Trophoblast cell (in vitro differentiated cells and primary cell): Measurements from ENCODE around the gene LTBR.
A peak's percentile ranks its signal among the peaks of the same experiment; 100 is the strongest.

ENCODE experiments used
- DNase-seq, 2 donors: peaks; one replicate each; pipeline ENCODE4 v3.0.0-alpha.2; 2016
- H2AFZ ChIP-seq: 2 replicates; pipeline ENCODE4 v1.6.1; 2013; ENCODE audit warnings: low read length, moderate library complexity, mild to moderate bottlenecking; ENCODE audit not compliant: insufficient read depth, poor library complexity
- H2AK5ac ChIP-seq: 2 replicates; pipeline ENCODE4 v1.6.1; 2013; ENCODE audit warnings: mild to moderate bottlenecking, low read length
- H2BK120ac ChIP-seq: 2 replicates; pipeline ENCODE4 v1.6.1; 2013; ENCODE audit warnings: low read length, mild to moderate bottlenecking, moderate library complexity; ENCODE audit not compliant: insufficient read depth, poor library complexity
- H2BK12ac ChIP-seq: 2 replicates; pipeline ENCODE4 v1.6.1; 2013; ENCODE audit warnings: mild to moderate bottlenecking, low read length, moderate library complexity
- H2BK5ac ChIP-seq: 2 replicates; pipeline ENCODE4 v1.6.1; 2013; ENCODE audit warnings: low read length, low read depth, moderate library complexity, mild to moderate bottlenecking; ENCODE audit not compliant: poor library complexity
- H3K14ac ChIP-seq: 2 replicates; pipeline ENCODE4 v1.6.1; 2013; ENCODE audit warnings: mild to moderate bottlenecking, low read length
- H3K18ac ChIP-seq: 2 replicates; pipeline ENCODE4 v1.6.1; 2013; ENCODE audit warnings: mild to moderate bottlenecking, low read length
- H3K23ac ChIP-seq: 2 replicates; pipeline ENCODE4 v1.6.1; 2013; ENCODE audit warnings: low read length
- H3K27ac ChIP-seq: 2 replicates; pipeline ENCODE4 v1.5.1; 2013; ENCODE audit warnings: low read depth, mild to moderate bottlenecking, inconsistent platforms, low read length, moderate library complexity
- H3K27me3 ChIP-seq: 2 replicates; pipeline ENCODE4 v1.6.1; 2013; ENCODE audit warnings: inconsistent platforms, mild to moderate bottlenecking, low read length, moderate library complexity; ENCODE audit not compliant: insufficient read depth
- H3K36me3 ChIP-seq, 2 experiments: 1 replicate in 1 of 2; 2 replicates in 1 of 2; pipeline ENCODE4 v1.6.1; 2013; ENCODE audit warnings: low read length in 2 of 2, mild to moderate bottlenecking in 2 of 2, moderate library complexity in 1 of 2; ENCODE audit not compliant: insufficient read depth in 2 of 2, control insufficient read depth in 1 of 2
- H3K4ac ChIP-seq: 2 replicates; pipeline ENCODE4 v1.6.1; 2013; ENCODE audit warnings: low read depth, mild to moderate bottlenecking, low read length, moderate library complexity
- H3K4me1 ChIP-seq, 2 experiments: 1 replicate in 1 of 2; 2 replicates in 1 of 2; pipeline ENCODE4 v1.6.1; 2013; ENCODE audit warnings: low read length in 2 of 2, mild to moderate bottlenecking in 2 of 2, moderate library complexity in 1 of 2; ENCODE audit not compliant: insufficient read depth in 2 of 2, control insufficient read depth in 1 of 2
- H3K4me2 ChIP-seq: 2 replicates; pipeline ENCODE4 v1.6.1; 2013; ENCODE audit warnings: inconsistent platforms, mild to moderate bottlenecking, low read length, moderate library complexity
- H3K4me3 ChIP-seq: 2 replicates; pipeline ENCODE4 v1.5.1; 2013; ENCODE audit warnings: mild to moderate bottlenecking, low read depth, low read length, inconsistent platforms
- H3K79me1 ChIP-seq: one replicate; pipeline ENCODE4 v1.6.1; 2013; ENCODE audit warnings: low read length
- H3K79me2 ChIP-seq: 2 replicates; pipeline ENCODE4 v1.6.1; 2013; ENCODE audit warnings: low read length, mild to moderate bottlenecking; ENCODE audit not compliant: control insufficient read depth, insufficient read depth, poor library complexity
- H3K9ac ChIP-seq: 2 replicates; pipeline ENCODE4 v1.6.1; 2013; ENCODE audit warnings: mild to moderate bottlenecking, low read length
- H3K9me3 ChIP-seq: 2 replicates; pipeline ENCODE4 v1.6.1; 2013; ENCODE audit warnings: low read depth, mild to moderate bottlenecking, control low read depth, inconsistent platforms, low read length; ENCODE audit not compliant: insufficient read depth
- H4K12ac ChIP-seq: 2 replicates; pipeline ENCODE4 v1.6.1; 2013; ENCODE audit warnings: low read depth, mild to moderate bottlenecking, low read length, moderate library complexity
- H4K8ac ChIP-seq: 2 replicates; pipeline ENCODE4 v1.6.1; 2013; ENCODE audit warnings: low read depth, mild to moderate bottlenecking, low read length, moderate library complexity
- H4K91ac ChIP-seq: one replicate; pipeline ENCODE4 v1.6.1; 2013; ENCODE audit warnings: low read depth, mild to moderate bottlenecking, low read length, moderate library complexity
- WGBS: extraction: QIAGEN DNeasy Blood & Tissue Kit; methylation state at CpG from one replicate; pipeline ENCODE4 v1.1.7; 2013; ENCODE audit warnings: missing lambda C conversion rate; ENCODE audit not compliant: insufficient read length, insufficient coverage; ENCODE audit errors: extremely low coverage; 5-methylcytosine and 5-hydroxymethylcytosine counted together

Gene LTBR

GRCh38 chr12:6416596-6416995 lies 32.6 kb downstream of the LTBR start:
- Histone ChIP-seq H3K4ac (no peak overlapping the region), H3K27ac (no peak overlapping the region), H3K23ac (no peak overlapping the region), H3K9me3 (no peaks in the 10 kb centered on the region), H4K12ac (no peak overlapping the region), H3K4me2 (no peak overlapping the region), H3K27me3 (no peaks in the 10 kb centered on the region), H3K4me3 (no peak overlapping the region), H2BK5ac (no peak overlapping the region), H2AK5ac (no peak overlapping the region), H2BK12ac (no peak overlapping the region), H2AFZ (no peak overlapping the region), H3K18ac (no peak overlapping the region), H3K79me1 (no peaks in the 10 kb centered on the region), H3K9ac (no peak overlapping the region), H4K8ac (no peak overlapping the region), H3K14ac (no peak overlapping the region), H3K4me1 (no peaks in the 10 kb centered on the region), H3K79me2 (no peaks in the 10 kb centered on the region), H2BK120ac (no peak overlapping the region), H3K36me3 (no peaks in the 10 kb centered on the region), H4K91ac (no peak overlapping the region)
- WGBS: no CpG with 5 or more reads among the region's 3 CpGs
- DNase-seq: peak in 1 of 2 donors; percentile 8

DNA sequence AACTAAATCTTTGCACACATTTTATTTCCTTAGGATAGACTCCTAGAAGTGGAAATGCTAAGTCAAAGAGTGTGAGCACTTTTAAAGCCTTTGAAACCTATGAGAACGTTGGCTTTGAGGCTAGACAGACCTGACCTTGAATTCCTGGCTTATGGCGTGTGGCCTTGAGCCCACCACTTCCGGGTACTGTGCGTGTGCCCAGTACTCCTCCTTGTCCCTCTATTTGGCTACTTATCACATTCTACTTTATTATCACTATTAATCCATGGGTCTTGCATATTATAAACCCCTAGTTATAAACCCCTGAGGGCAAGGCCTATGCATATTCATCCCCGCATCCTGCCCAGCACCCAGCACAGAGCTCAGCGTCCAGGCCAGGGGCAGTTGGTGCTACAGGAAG lies 34.8 kb downstream of the LTBR start:
- Histone ChIP-seq H3K9me3 (no peaks in the 10 kb centered on the region), H4K12ac (no peak overlapping the region), H4K91ac (no peak overlapping the region), H3K4me1 (no peaks in the 10 kb centered on the region), H3K9ac (no peak overlapping the region), H3K4me3 (no peak overlapping the region), H3K4ac (no peak overlapping the region), H3K23ac (no peak overlapping the region), H2BK5ac (no peak overlapping the region), H3K79me2 (no peaks in the 10 kb centered on the region), H3K14ac (no peak overlapping the region), H2AK5ac (no peak overlapping the region), H3K36me3 (no peaks in the 10 kb centered on the region), H2BK120ac (no peak overlapping the region), H3K27ac (no peak overlapping the region), H3K27me3 (no peaks in the 10 kb centered on the region), H2BK12ac (no peak overlapping the region), H3K18ac (no peak overlapping the region), H3K4me2 (no peak overlapping the region), H3K79me1 (no peaks in the 10 kb centered on the region), H4K8ac (no peak overlapping the region), H2AFZ (no peak overlapping the region)
- WGBS: no CpG with 5 or more reads among the region's 6 CpGs
- DNase-seq: no peak

- no peak overlapping the region for H2BK12ac ChIP-seq
- H3K18ac ChIP-seq: no peak overlapping the region
- no peak overlapping the region for H2AK5ac ChIP-seq
- no peak overlapping the region for H3K27ac ChIP-seq
- H3K14ac ChIP-seq: no peak overlapping the region
- no peaks in the 10 kb centered on the region for H3K79me2 ChIP-seq
- H3K79me1 ChIP-seq: no peaks in the 10 kb centered on the region
- H3K9ac ChIP-seq: no peak overlapping the region
- no peak overlapping the region for H2BK5ac ChIP-seq
- no peak for DNase-seq
- H3K23ac ChIP-seq: no peak overlapping the region
- no CpG with 5 or more reads among the region's 4 CpGs for WGBS
- H4K12ac ChIP-seq: no peak overlapping the region
- no peak overlapping the region for H3K4me2 ChIP-seq
- H3K9me3 ChIP-seq: no peaks in the 10 kb centered on the region
- no peak overlapping the region for H3K4ac ChIP-seq
- no peaks in the 10 kb centered on the region for H3K4me1 ChIP-seq
- no peak overlapping the region for H4K8ac ChIP-seq
- H2BK120ac ChIP-seq: no peak overlapping the region
- H3K4me3 ChIP-seq: no peak overlapping the region
- H3K36me3 ChIP-seq: no peaks in the 10 kb centered on the region
- no peak overlapping the region for H4K91ac ChIP-seq
- H3K27me3 ChIP-seq: no peaks in the 10 kb centered on the region
- H2AFZ ChIP-seq: no peak overlapping the region
These were observed 36.4 kb downstream of the LTBR start for GRCh38 chr12:6420364-6420763.

DNA sequence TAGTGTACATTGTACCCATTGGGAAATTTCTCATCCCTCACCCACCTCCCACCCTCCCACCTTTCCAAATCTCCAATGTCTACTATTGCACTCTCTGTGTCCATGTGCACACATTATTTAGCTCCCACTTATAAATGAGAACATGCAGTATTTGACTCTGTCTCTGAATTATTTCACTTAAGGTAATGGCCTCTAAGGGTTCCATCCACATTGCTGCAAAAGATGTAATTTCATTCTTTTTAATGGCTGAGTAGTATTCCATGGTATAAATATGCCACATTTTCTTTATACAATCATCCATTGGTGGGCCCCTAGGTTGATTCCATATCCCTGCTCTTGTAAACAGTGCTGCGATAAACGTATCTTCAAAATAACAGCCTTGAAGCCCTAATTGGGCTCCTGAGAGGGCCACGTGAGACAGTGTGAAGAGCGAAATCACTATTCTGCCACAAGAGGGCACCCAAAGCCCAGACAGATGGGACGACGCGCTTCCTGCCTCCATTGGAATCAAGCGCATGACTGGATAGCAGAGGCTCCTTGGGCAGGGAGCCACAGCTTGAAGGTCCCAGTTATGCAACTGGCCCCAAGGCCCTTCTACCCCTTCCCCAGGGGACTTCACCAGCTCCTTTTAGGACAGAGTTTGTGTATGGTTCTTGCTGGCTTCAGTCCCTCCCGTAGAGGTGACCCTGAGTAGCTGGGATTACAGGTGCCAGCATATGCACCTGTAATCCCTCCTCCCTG lies 39.5 kb downstream of the LTBR start:
- Histone ChIP-seq H3K14ac (no peak overlapping the region), H4K12ac (no peak overlapping the region), H4K8ac (no peak overlapping the region), H3K4me1 (no peaks in the 10 kb centered on the region), H3K79me1 (no peaks in the 10 kb centered on the region), H3K4ac (no peak overlapping the region), H2AK5ac (no peak overlapping the region), H2AFZ (no peak overlapping the region), H2BK5ac (no peak overlapping the region), H3K36me3 (no peaks in the 10 kb centered on the region), H4K91ac (no peak overlapping the region), H3K27me3 (no peaks in the 10 kb centered on the region), H3K79me2 (no peaks in the 10 kb centered on the region), H3K9me3 (no peaks in the 10 kb centered on the region), H2BK12ac (no peak overlapping the region), H3K4me2 (no peak overlapping the region), H3K23ac (no peak overlapping the region), H3K18ac (no peak overlapping the region), H3K27ac (no peak overlapping the region), H3K9ac (no peak overlapping the region), H2BK120ac (no peak overlapping the region), H3K4me3 (no peak overlapping the region)
- DNase-seq: peak; percentile 90 to 96
- no CpG with 5 or more reads among the region's 9 CpGs for WGBS
